ENCODE data around the gene DUSP28.
A peak's percentile ranks its signal among the peaks of the same experiment; 100 is the strongest.
"Not testable (repeated sequence)": the region's sequence is repeated elsewhere in the genome, so short reads cannot be mapped to it uniquely, and the experiment has no call there.

The DUSP28 gene

GRCh38 chr2:240561325-240561971 lies 1.3 kb downstream of the DUSP28 start:
- DNase-seq = no peak

DNA sequence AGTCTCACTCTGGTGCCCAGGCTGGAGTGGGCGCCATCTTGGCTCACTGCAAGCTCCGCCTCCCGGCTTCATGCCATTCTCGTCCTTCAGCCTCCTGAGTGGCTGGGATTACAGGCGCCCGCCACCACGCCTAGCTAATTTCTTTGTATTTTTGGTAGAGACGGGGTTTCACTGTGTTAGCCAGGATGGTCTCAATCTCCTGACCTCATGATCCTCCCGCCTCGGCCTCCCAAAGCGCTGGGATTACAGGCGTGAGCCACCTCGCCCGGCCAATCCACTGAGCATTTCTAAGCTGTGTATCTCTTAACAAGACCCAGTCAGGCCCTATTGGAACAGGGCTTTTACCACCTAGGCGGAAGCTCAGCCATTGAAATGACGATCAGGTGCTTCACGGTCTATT lies 3.1 kb downstream of the DUSP28 start:
- DNase-seq = not testable (repeated sequence)

DNA sequence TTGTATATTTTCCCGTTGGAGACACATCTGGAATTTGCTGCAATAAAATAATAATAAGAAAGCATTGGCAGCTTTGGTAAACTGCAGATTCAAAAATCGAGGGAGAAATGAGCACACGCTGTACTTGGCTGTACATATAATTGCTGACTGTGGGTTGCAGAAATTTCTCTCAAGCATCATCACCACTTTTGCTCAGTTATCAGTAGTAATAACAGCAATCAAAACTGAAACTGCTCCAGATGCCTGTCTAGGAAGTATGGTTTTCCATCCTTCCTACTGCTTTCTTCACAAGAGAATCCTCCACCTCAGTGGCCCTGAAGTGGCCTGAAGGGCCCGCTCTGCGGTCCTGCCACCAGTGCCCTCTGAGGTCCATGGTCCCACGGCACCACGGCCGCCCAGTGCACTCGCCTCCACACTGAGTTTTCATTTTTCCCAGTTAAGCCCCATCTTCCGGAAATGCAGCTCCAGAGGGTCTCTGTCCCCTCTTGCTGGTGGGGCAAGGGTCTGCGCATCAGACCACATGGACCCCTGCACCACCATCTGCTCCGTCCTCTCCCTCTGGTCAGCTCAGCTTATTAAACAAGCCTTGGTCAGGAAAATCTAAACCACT lies 3.9 kb downstream of the DUSP28 start:
- no peak for DNase-seq

GRCh38 chr2:240564561-240565332 lies 4.6 kb downstream of the DUSP28 start:
- no peak for DNase-seq

- DNase-seq = no peak
These were observed 5.4 kb downstream of the DUSP28 start for GRCh38 chr2:240565333-240566202.

GRCh38 chr2:240566203-240567136 lies 6.3 kb downstream of the DUSP28 start:
- peak; percentile 82 for DNase-seq

DNA sequence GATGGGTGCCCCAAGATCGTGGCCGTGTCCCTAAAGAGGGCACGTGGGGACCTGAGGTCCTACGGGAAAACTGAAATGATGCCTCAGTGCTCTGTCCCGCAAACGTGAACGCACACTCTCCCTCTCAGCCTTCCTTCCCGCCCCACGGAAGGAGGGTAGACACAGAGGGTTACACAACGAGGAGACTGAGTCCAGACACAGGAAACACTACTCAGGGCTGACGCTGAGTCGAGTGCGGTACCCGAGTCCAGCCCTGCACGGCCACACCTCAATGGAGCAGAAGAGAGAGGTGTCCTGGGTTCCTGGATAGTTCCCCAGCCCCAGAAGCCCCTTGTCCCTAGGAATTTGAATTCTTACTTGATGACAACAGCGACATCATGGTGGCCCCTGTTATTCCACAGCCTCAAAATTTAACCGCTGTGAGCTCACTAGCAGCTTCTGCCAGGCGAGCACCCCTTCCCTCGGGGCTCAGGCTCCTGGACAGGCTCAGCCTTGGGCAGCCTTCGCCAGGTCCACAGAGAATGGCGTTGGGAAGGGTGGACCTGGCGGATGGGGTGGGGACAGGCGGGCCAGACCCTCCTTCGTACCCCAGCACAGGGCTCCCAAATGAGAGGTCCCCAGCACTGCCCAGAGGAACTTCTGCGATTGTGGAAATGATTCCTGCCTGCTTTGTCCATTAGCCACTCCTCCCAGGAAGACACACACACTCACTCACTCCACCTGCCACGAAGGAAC lies 7.1 kb downstream of the DUSP28 start:
- DNase-seq = no peak

GRCh38 chr2:240567872-240568677 lies 7.9 kb downstream of the DUSP28 start, which contains the start of gene RNPEPL1:
Gene RNPEPL1 (plus strand): TSS chr2:240568484. CDS start chr2:240568587, 103 bp downstream.
- peak; percentile 34 for DNase-seq

GRCh38 chr2:240568678-240569522 lies 8.7 kb downstream of the DUSP28 start:
- DNase-seq = peak; percentile 53

GRCh38 chr2:240569523-240569997 lies 9.4 kb downstream of the DUSP28 start:
- DNase-seq = no peak

GRCh38 chr2:240569998-240570530 lies 9.9 kb downstream of the DUSP28 start:
- no peak for DNase-seq

DNA sequence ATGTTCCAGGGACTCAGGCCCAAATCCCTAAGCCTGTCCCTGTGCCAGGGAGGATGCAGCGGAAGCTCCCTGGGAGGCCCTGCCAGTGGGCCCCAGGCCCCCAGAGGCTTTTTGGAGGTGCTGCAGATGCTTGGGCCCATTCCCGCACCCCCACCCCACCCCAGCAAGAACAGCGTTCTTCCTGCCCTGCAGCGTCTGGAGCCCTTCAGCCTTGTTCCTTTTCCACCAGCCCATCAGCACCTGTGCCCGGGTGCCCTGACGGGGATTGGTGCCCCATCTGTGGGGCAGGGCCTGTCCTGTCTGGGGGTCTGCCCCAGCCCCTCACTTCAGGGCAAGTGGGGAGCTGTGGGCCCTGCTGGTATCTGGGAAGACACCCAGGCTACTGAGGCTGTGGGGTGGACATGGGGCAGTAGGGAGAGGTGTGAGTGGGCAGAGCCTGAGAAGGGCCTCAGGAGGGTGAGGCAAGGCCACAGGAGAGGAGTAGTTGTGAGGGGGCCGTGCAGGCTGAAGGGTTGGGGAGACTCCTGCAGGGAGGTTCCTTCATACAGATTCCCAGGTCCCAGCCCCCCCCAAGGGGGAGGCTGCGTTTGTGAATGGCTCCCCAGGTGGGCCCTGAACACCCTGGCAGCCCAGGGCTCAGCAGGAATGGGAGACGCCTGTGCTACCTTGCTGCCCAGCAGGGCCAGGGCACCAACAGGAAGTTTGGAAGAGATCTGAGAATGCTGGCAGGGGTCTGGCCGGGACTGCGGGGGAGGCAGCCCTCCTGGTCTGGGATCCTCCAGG lies 10.6 kb downstream of the DUSP28 start:
- DNase-seq = no peak

DNA sequence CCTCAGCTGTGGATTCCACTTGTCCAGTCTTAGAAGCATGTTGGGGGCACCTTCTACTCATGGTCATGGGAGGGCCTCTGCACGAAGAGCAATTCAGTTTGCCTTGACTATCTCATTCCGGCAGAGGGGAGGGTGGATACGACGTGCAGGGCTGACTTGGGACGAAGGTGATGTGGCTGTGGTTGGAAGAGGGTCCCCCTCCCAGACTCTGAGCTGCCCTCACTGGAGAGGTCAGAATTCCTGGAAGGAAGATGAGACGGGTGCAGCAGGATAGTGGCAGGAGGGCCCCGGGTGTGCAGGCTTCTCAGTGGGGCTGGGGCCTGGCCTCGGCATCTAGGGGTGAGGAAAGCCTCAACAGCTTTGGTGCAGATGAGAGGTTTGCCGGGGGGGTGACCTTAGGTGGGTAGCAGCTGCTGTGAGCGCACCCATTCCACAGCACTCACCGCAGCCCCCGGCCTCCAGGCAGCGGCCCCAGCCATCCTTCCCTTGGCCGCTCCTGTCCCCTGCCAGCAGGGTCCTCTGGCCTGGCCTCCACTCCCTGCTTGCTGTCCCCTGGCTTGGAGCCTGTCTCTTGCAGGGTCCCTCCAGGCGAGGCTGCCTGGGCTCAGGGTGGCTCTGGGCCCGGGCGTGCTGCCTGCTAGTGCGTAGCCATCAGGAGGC lies 11.3 kb downstream of the DUSP28 start:
- DNase-seq = no peak

- DNase-seq = no peak
These were observed 12.2 kb downstream of the DUSP28 start for GRCh38 chr2:240572141-240573031.

DNA sequence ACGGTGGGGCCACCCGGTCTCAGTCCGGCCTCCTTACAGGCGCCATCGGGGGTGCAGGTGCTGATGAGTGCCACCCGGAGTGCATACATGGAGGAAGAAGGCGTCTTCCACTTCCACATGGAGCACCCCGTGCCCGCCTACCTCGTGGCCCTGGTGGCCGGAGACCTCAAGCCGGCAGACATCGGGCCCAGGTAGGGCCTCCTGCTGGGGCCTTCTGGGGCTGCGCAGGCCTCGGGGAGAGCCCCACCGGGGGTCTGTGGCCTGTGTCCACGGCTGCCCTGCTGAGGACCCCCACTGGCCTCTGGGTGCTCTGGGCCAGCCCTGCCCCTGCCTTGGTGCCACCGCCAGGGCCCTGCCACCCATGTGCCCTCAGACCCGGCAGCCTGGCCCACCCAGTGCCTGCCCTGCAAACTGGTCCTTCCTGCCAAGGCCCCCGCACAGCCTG lies 12.9 kb downstream of the DUSP28 start:
- no peak for DNase-seq

All from NCI-H774 (cell line).